OCI-LY1 (cell line): ENCODE results near the gene FBXO30.

Experiments
- CTCF ChIP-seq: fragments of 200-600 bp; sonication (generic), shearing (Covaris generic); IDR thresholded peaks from 2 replicates; pipeline ENCODE4 v1.5.1; 2017; ENCODE audit warnings: mild to moderate bottlenecking, antibody characterized with exemption, low read length, moderate library complexity, mixed read lengths
- EZH2 ChIP-seq: fragments of 200-600 bp; sonication (generic), shearing (Covaris generic); IDR thresholded peaks from 2 replicates; pipeline ENCODE4 v1.8.0; 2017; ENCODE audit warnings: borderline replicate concordance, mixed run types, mild to moderate bottlenecking, antibody characterized with exemption, low read length, moderate library complexity, mixed read lengths

GRCh38 chr6:145822456-145822855, 7.9 kb upstream of the FBXO30 start:
- TF ChIP-seq CTCF (no peak), EZH2 (no peak)
